H1 (cell line): ENCODE results near the gene ADARB2. TPM values are rescaled to one million over a fixed set of nuclear protein-coding genes. Genes with fewer than 3 reads are reported as not detected.

ENCODE experiments used
- KDM5A ChIP-seq: fragments of 200-600 bp; IDR thresholded peaks from 2 replicates; pipeline ENCODE4 v1.7.1; 2012; ENCODE audit warnings: mild to moderate bottlenecking, low read length, inconsistent platforms, mixed read lengths
- SUZ12 ChIP-seq: fragments of 200-600 bp; sonication (generic); IDR thresholded peaks from 2 replicates; pipeline ENCODE4 v1.6.1; 2012; ENCODE audit warnings: mild to moderate bottlenecking, inconsistent platforms, low read length, moderate library complexity, mixed read lengths
- polyA plus RNA-seq, 7 experiments: library from polyadenylated mRNA; depleted of rRNA in 3 of 7; stranded (reverse) in 5 of 7; unstranded in 2 of 7; fragments of >200 nt in 5 of 7; fragments of 200-250 nt in 2 of 7; gene quantifications; 1 replicate in 5 of 7; 2 replicates in 1 of 7; 4 replicates in 1 of 7; pipeline versions ENCODE4 v1.2.1 to v1.2.3, GENCODE V29; 2011 to 2013; ENCODE audit warnings: missing spikeins in 2 of 7, mixed read lengths in 2 of 7
- total RNA-seq: library from RNA; stranded (reverse); fragmentation: NEBNext Ultra II Directional; extraction: Animal tissue kit (Norgen Biotek cat#: 25700); gene quantifications from 2 replicates; pipeline ENCODE4 v1.2.1, GENCODE V29; 2021

The ADARB2 gene
- total and polyA plus RNA-seq, 2 of the 8 experiments (the other 6 are each of a cell fraction or from before 2014, with no cell fraction given), result 2.2 to 2.8 TPM

- TF ChIP-seq KDM5A (no peak), SUZ12 (no peak)
- TF ChIP-seq, all 59 proteins: peak for 0
These were observed 52.3 kb downstream of the ADARB2 start (continued) for GRCh38 chr10:1684991-1685390.
